GM19193 (cell line): ENCODE data around the gene GFM1.
A peak's percentile ranks its signal among the peaks of the same experiment; 100 is the strongest.

Experiments used
- POLR2A ChIP-seq: IDR thresholded peaks from 4 replicates; pipeline ENCODE4 v1.6.1; 2011; ENCODE audit not compliant: insufficient read depth, insufficient read length; ENCODE audit errors: extremely low read depth

GFM1 gene

GRCh38 chr3:158644345-158644908 lies at the start of gene GFM1:
Gene GFM1, plus strand, starts transcription at chr3:158644527. Its CDS starts 108 bp downstream, at chr3:158644635.
- TF ChIP-seq POLR2A = peak; percentile 78

DNA sequence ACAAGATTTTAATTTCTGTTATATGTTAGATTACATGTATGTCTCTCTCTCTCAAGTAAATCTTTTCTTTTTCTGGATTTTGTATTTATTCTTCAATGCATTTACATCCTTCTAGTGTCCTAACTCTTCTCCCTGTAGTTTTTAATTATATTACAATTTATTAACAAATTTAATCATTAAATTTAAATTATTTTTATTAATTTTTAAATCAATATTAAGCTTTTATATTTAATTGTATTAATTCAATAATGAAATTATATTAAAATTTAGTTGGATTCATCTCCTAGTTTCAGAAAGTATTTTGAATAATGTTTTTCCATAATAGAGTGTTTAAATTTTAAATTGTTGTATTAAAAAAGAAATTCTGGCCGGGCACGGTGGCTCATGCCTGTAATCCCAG lies 43.5 kb upstream of the GFM1 start:
- no peak for TF ChIP-seq POLR2A

- no peak for TF ChIP-seq POLR2A
Observed at GRCh38 chr3:158602227-158602626, 42.1 kb upstream of the GFM1 start.

DNA sequence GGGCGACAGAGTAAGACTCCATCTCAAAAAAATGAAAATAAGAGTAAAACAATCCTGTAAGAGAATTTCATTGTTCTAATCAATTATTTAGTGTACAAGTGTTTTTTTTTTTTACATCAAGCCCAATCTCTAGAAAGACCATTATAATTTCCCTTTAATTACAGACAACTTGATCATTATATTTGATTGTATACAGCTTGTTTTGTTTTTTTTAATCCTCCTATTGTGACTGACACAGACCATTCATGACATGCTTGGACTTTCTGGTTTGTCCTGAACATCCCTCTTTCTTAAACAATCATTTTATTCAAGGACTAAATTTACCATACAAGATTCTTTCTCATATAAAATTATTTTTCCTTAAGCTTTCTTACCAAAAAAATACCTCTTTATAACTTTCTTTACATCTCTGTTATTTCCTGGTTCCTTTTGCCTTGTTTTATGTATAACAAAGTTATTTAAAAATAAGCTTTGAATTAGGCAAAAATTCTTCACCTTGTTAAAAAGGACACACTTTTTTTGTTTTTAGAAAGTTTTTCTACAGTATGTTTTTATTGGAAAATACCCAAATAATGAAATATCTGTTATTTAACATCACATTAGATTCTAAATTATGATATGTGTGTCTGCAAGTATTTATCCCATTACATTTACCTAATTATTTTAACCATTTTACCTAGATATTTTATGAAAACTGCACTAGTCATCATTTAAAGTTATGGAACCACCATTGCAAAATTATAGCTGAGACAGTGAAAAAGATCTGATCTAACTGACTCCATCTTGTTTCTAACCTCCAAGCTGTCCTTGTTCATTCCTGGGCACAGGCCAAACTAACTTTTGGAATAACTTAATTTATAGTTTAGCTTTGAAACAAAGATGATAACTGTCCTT lies 26.1 kb upstream of the GFM1 start:
- no peak for TF ChIP-seq POLR2A

GRCh38 chr3:158625881-158626280 lies 18.4 kb upstream of the GFM1 start:
- TF ChIP-seq POLR2A = no peak

GRCh38 chr3:158631981-158632380 lies 12.3 kb upstream of the GFM1 start:
- TF ChIP-seq POLR2A = no peak

DNA sequence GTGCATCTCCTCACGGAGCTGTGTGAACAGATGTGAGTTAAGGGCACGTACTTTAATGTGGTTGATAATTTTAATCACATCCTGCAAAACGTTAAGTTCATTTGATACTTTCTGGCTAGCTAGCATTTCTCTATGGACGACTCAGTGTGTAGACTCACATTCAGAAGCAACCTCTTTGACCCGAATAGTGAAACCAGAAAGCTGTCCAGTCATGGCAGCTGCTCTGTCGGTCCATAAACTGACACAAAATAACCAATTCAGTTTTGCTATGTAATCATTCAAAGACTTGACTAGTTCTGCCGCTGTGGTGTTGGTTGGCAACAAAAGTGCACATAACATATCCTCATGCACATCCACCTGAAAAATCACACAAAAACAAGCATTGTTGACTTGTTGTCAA lies 3.7 kb upstream of the GFM1 start:
- no peak for TF ChIP-seq POLR2A

DNA sequence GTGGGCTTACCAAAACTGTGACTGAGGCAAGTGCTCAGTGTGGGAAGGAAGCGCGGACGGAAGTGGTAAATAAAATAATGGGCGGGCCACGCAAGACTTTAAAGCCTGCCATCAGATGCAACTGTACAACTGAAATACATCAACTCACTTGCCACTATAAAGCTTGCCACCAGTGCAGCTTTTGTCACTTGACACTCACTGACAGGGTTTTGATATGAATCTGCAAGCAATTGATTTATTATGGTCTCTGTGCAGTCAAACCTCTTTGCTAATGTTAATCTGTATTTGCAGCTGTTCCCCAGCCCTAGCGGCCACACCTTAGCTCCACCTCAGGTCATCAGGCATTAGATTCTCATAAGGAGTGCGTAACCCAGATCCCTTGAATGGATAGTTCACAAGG lies 2.3 kb upstream of the GFM1 start:
- TF ChIP-seq POLR2A = no peak

DNA sequence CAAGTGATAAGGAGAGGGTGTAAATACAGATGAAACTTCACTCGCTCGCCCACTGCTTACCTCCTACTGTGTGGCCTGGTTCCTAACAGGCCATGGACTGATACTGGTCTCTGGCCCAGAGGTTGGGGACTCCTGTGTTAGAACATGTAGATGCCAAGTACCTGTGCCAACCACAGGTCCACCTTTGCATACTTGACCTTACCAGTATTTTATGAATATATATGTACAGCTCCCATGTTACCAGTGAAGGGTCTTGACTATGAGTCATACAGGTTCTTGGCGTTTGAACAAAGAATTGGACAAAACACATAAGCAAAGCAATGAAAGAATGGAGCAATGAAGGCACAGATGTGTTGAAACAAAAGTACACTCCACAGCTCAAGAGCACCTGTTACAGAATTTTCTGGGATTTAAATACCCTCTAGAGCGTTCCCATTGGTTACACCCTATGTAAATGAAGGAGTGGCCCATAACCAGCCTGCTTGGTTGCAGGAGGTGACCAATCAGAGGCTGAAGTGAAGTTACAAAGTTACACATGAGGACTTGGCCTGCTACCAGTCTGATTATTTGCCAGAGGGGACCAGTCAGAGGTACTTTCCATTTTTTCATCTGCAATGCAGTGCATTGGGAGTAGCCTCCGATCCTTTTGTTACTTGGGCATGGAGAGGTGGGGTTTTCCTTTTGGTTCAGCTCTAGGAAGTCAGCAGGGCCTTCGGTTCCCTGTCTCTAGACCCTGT lies 1.7 kb upstream of the GFM1 start:
- TF ChIP-seq POLR2A = no peak

DNA sequence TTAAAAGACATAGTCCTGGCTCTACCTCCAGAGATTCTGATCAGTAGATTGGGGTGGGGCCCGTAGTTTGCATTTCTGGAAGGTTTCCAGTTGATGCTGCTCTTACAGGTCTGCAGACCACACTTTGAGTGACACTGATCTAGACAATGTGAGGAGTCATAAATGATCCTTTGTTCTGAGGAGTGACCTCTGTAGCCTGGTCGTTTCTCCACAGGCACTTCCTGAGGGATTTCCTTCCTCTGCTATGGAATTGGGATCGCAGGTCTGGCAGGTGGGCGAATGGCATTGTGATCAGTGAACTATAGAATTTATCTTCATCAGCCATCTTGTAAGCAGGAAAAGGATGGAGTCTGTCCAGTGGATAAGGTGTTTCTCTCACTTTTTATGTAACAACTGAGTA lies 5.5 kb downstream of the GFM1 start:
- TF ChIP-seq POLR2A = no peak

DNA sequence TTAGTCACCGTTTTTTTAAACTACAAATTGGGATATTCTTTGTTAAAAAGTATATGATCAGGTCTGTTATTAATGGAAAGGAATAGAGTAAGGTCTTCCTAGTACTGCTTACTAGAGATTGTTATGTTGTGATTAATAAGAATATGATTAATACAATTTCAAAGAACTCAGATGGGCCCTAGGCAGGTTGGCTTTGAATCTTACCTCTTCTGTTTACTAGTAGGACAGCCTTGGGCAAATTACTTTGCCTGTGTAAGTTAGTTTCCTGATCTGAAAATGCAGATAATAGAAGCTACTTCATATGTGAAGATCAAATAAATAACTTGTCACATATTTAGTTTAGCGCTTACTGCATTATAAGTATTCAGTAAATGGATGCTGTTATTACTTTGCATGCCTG lies 6.9 kb downstream of the GFM1 start:
- TF ChIP-seq POLR2A = no peak

DNA sequence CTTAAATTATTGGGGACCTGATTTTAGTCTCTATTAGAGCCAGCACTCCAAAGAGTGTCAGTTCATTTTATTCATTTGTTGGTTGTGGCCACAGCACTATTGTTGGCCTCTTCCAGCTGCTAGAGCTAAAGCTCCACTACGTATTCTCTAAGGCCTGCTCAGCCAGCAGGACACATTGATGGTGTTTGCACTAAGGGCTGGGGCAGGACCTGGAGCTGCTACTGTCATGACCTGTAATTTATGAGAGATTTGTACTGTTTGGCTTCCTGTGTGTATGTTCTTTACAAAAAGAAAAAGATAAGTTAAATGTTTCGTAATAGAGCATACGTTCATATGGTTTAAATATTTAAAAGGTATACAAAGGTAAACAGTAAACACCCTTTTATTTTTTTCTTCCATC lies 8.1 kb downstream of the GFM1 start:
- no peak for TF ChIP-seq POLR2A

GRCh38 chr3:158658889-158659288 lies 14.6 kb downstream of the GFM1 start:
- no peak for TF ChIP-seq POLR2A

DNA sequence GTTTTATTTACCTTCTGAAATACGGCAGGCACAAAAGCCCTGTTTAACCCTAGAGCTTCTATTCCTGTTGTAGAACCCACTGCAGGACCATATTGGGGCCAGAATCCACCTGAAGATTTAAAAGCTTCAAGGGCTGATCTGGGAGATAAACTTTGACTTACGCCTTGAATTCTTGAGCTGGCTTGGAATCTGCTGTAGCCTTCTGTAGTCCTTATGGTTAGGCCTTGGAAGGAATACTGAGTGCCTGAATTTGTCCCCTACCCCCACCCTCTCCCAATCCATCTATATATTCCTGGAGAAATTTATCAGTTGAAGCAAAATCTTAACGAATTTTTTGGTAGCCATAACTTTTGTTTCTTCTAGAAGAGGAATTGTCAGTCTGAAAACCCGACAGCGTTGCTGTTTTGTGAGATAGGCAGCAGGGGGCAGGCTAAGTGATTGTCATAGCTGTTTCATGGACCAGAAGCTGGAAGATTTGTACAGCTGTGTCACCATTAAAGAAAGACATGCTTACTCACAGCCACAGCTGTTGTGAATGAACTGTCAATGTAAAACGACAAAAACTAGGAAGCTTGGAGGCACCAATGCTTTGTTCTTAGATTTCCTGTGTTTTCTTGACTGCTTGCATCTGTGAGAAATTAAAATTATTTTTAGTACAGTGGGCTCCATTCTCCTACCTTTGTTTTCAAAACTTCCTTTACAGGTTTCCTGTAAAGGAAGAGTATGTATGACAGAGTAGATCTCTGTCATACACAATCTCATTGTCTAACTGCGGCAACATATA lies 15.3 kb downstream of the GFM1 start:
- TF ChIP-seq POLR2A = no peak

DNA sequence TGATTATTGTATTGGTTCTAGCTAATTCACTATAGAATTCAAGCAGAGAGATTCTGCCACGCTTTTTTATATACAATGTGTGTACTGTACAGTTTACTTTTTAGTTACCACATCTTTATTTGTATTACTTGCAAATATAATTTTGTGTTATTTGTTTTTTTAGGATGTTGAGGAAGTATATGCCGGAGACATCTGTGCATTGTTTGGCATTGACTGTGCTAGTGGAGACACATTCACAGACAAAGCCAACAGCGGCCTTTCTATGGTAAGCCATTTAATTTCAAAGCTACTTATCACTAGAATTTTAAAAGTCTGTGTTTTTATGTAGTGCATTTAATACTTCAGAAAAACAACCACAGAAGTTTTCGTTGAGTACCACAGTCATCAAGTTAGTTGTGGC lies 16.4 kb downstream of the GFM1 start:
- TF ChIP-seq POLR2A = no peak
